ENCODE data around the gene OPCML.

Gene OPCML

GRCh38 chr11:133070021-133070713, 462.1 kb downstream of the OPCML start:
- Histone ChIP-seq H3K36me3 (ENCODE audit: control insufficient read depth in 1 of 2, insufficient read depth in 2 of 2, low read length in 2 of 2) (no peaks in the 10 kb centered on the region), H3K9me3 (ENCODE audit: control insufficient read depth in 1 of 2, low read length in 2 of 2) (no peaks in the 10 kb centered on the region), H3K27me3 (ENCODE audit: control insufficient read depth in 1 of 2, insufficient read depth in 2 of 2, low read length in 2 of 2) (peaks cover 0 to 11% of the 10 kb centered on the region in 2 donors), H3K4me3 (ENCODE audit: low read depth in 1 of 2, low read length in 2 of 2) (no peak overlapping the region), H3K4me1 (ENCODE audit: control insufficient read depth in 1 of 2, insufficient read depth in 2 of 2, low read length in 2 of 2) (no peaks in the 10 kb centered on the region), H3K9ac (ENCODE audit: low read depth in 1 of 2, low read length in 2 of 2) (no peak overlapping the region), H3K27ac (ENCODE audit: low read depth, low read length) (no peak overlapping the region)

- Histone ChIP-seq H3K4me3 (ENCODE audit: low read depth in 1 of 2, low read length in 2 of 2) (no peak overlapping the region), H3K9ac (ENCODE audit: low read depth in 1 of 2, low read length in 2 of 2) (no peak overlapping the region), H3K27me3 (ENCODE audit: control insufficient read depth in 1 of 2, insufficient read depth in 2 of 2, low read length in 2 of 2) (peaks cover 6 to 15% of the 10 kb centered on the region in 2 donors), H3K9me3 (ENCODE audit: control insufficient read depth in 1 of 2, low read length in 2 of 2) (no peaks in the 10 kb centered on the region), H3K4me1 (ENCODE audit: control insufficient read depth in 1 of 2, insufficient read depth in 2 of 2, low read length in 2 of 2) (no peaks in the 10 kb centered on the region), H3K36me3 (ENCODE audit: control insufficient read depth in 1 of 2, insufficient read depth in 2 of 2, low read length in 2 of 2) (no peaks in the 10 kb centered on the region), H3K27ac (ENCODE audit: low read depth, low read length) (no peak overlapping the region)
These were observed 466.3 kb downstream of the OPCML start for GRCh38 chr11:133065847-133066485.

GRCh38 chr11:133064961-133065360, 467.3 kb downstream of the OPCML start:
- Histone ChIP-seq H3K27me3 (ENCODE audit: control insufficient read depth in 1 of 2, insufficient read depth in 2 of 2, low read length in 2 of 2) (peaks cover 6 to 15% of the 10 kb centered on the region in 2 donors), H3K9me3 (ENCODE audit: control insufficient read depth in 1 of 2, low read length in 2 of 2) (no peaks in the 10 kb centered on the region), H3K9ac (ENCODE audit: low read depth in 1 of 2, low read length in 2 of 2) (no peak overlapping the region), H3K36me3 (ENCODE audit: control insufficient read depth in 1 of 2, insufficient read depth in 2 of 2, low read length in 2 of 2) (no peaks in the 10 kb centered on the region), H3K4me3 (ENCODE audit: low read depth in 1 of 2, low read length in 2 of 2) (peak overlapping the region; percentile 60 to 66), H3K4me1 (ENCODE audit: control insufficient read depth in 1 of 2, insufficient read depth in 2 of 2, low read length in 2 of 2) (no peaks in the 10 kb centered on the region), H3K27ac (ENCODE audit: low read depth, low read length) (no peak overlapping the region)

- H3K9ac ChIP-seq (ENCODE audit: low read depth in 1 of 2, low read length in 2 of 2): peak overlapping the region in 1 of 2 donors; percentile 27
- H3K9me3 ChIP-seq (ENCODE audit: control insufficient read depth in 1 of 2, low read length in 2 of 2): no peaks in the 10 kb centered on the region
- no peak overlapping the region for H3K27ac ChIP-seq (ENCODE audit: low read depth, low read length)
- H3K27me3 ChIP-seq (ENCODE audit: control insufficient read depth in 1 of 2, insufficient read depth in 2 of 2, low read length in 2 of 2): peaks cover 6 to 15% of the 10 kb centered on the region in 2 donors
- no peaks in the 10 kb centered on the region for H3K4me1 ChIP-seq (ENCODE audit: control insufficient read depth in 1 of 2, insufficient read depth in 2 of 2, low read length in 2 of 2)
- H3K36me3 ChIP-seq (ENCODE audit: control insufficient read depth in 1 of 2, insufficient read depth in 2 of 2, low read length in 2 of 2): no peaks in the 10 kb centered on the region
- H3K4me3 ChIP-seq (ENCODE audit: low read depth in 1 of 2, low read length in 2 of 2): peak overlapping the region; percentile 60 to 66
These were observed 468.0 kb downstream of the OPCML start for GRCh38 chr11:133064152-133064877.

- H3K27ac ChIP-seq (ENCODE audit: low read depth, low read length): no peak overlapping the region
- no peak overlapping the region for H3K9ac ChIP-seq (ENCODE audit: low read depth in 1 of 2, low read length in 2 of 2)
- H3K9me3 ChIP-seq (ENCODE audit: control insufficient read depth in 1 of 2, low read length in 2 of 2): no peaks in the 10 kb centered on the region
- peaks cover 0 to 3% of the 10 kb centered on the region in 2 donors for H3K27me3 ChIP-seq (ENCODE audit: control insufficient read depth in 1 of 2, insufficient read depth in 2 of 2, low read length in 2 of 2)
- no peak overlapping the region for H3K4me3 ChIP-seq (ENCODE audit: low read depth in 1 of 2, low read length in 2 of 2)
- H3K4me1 ChIP-seq (ENCODE audit: control insufficient read depth in 1 of 2, insufficient read depth in 2 of 2, low read length in 2 of 2): no peaks in the 10 kb centered on the region
- H3K36me3 ChIP-seq (ENCODE audit: control insufficient read depth in 1 of 2, insufficient read depth in 2 of 2, low read length in 2 of 2): no peaks in the 10 kb centered on the region
These were observed 473.8 kb downstream of the OPCML start for GRCh38 chr11:133058501-133058900.

- H3K27me3 ChIP-seq (ENCODE audit: control insufficient read depth in 1 of 2, insufficient read depth in 2 of 2, low read length in 2 of 2): peaks cover 0 to 3% of the 10 kb centered on the region in 2 donors
- H3K36me3 ChIP-seq (ENCODE audit: control insufficient read depth in 1 of 2, insufficient read depth in 2 of 2, low read length in 2 of 2): no peaks in the 10 kb centered on the region
- H3K9me3 ChIP-seq (ENCODE audit: control insufficient read depth in 1 of 2, low read length in 2 of 2): no peaks in the 10 kb centered on the region
- no peak overlapping the region for H3K27ac ChIP-seq (ENCODE audit: low read depth, low read length)
- no peak overlapping the region for H3K4me3 ChIP-seq (ENCODE audit: low read depth in 1 of 2, low read length in 2 of 2)
- no peak overlapping the region for H3K9ac ChIP-seq (ENCODE audit: low read depth in 1 of 2, low read length in 2 of 2)
- H3K4me1 ChIP-seq (ENCODE audit: control insufficient read depth in 1 of 2, insufficient read depth in 2 of 2, low read length in 2 of 2): no peaks in the 10 kb centered on the region
These were observed 479.1 kb downstream of the OPCML start for GRCh38 chr11:133053124-133053776.

- no peak overlapping the region for H3K27ac ChIP-seq (ENCODE audit: low read depth, low read length)
- peaks cover 0 to 3% of the 10 kb centered on the region in 2 donors for H3K27me3 ChIP-seq (ENCODE audit: control insufficient read depth in 1 of 2, insufficient read depth in 2 of 2, low read length in 2 of 2)
- no peaks in the 10 kb centered on the region for H3K4me1 ChIP-seq (ENCODE audit: control insufficient read depth in 1 of 2, insufficient read depth in 2 of 2, low read length in 2 of 2)
- no peak overlapping the region for H3K4me3 ChIP-seq (ENCODE audit: low read depth in 1 of 2, low read length in 2 of 2)
- H3K9me3 ChIP-seq (ENCODE audit: control insufficient read depth in 1 of 2, low read length in 2 of 2): no peaks in the 10 kb centered on the region
- H3K9ac ChIP-seq (ENCODE audit: low read depth in 1 of 2, low read length in 2 of 2): no peak overlapping the region
- no peaks in the 10 kb centered on the region for H3K36me3 ChIP-seq (ENCODE audit: control insufficient read depth in 1 of 2, insufficient read depth in 2 of 2, low read length in 2 of 2)
These were observed 479.8 kb downstream of the OPCML start for GRCh38 chr11:133052537-133052936.

- Histone ChIP-seq H3K4me1 (ENCODE audit: control insufficient read depth in 1 of 2, insufficient read depth in 2 of 2, low read length in 2 of 2) (no peaks in the 10 kb centered on the region), H3K9me3 (ENCODE audit: control insufficient read depth in 1 of 2, low read length in 2 of 2) (no peaks in the 10 kb centered on the region), H3K4me3 (ENCODE audit: low read depth in 1 of 2, low read length in 2 of 2) (no peak overlapping the region), H3K27me3 (ENCODE audit: control insufficient read depth in 1 of 2, insufficient read depth in 2 of 2, low read length in 2 of 2) (peaks cover 2 to 3% of the 10 kb centered on the region in 2 donors), H3K9ac (ENCODE audit: low read depth in 1 of 2, low read length in 2 of 2) (no peak overlapping the region), H3K36me3 (ENCODE audit: control insufficient read depth in 1 of 2, insufficient read depth in 2 of 2, low read length in 2 of 2) (no peaks in the 10 kb centered on the region), H3K27ac (ENCODE audit: low read depth, low read length) (no peak overlapping the region)
These were observed 482.9 kb downstream of the OPCML start for GRCh38 chr11:133049244-133050019.

GRCh38 chr11:133048270-133048669, 484.0 kb downstream of the OPCML start:
- Histone ChIP-seq H3K27me3 (ENCODE audit: control insufficient read depth in 1 of 2, insufficient read depth in 2 of 2, low read length in 2 of 2) (peaks cover 3 to 9% of the 10 kb centered on the region in 2 donors), H3K36me3 (ENCODE audit: control insufficient read depth in 1 of 2, insufficient read depth in 2 of 2, low read length in 2 of 2) (no peaks in the 10 kb centered on the region), H3K9me3 (ENCODE audit: control insufficient read depth in 1 of 2, low read length in 2 of 2) (no peaks in the 10 kb centered on the region)

More at GRCh38 chr11:133048270-133048669, 484.0 kb downstream of the OPCML start:
- no peaks in the 10 kb centered on the region for H3K4me1 ChIP-seq (ENCODE audit: control insufficient read depth in 1 of 2, insufficient read depth in 2 of 2, low read length in 2 of 2)
- H3K27ac ChIP-seq (ENCODE audit: low read depth, low read length): no peak overlapping the region
- no peak overlapping the region for H3K4me3 ChIP-seq (ENCODE audit: low read depth in 1 of 2, low read length in 2 of 2)
- no peak overlapping the region for H3K9ac ChIP-seq (ENCODE audit: low read depth in 1 of 2, low read length in 2 of 2)
